ENCODE data around the gene SPATA6L. TPM values are rescaled to one million over a fixed set of nuclear protein-coding genes. Genes with fewer than 3 reads are reported as not detected.

SPATA6L gene
- total and polyA plus RNA-seq, 2 experiments from 2014 or later, result 1.7 to 1.9 TPM

GRCh38 chr9:4686112-4686511, 19.8 kb upstream of the SPATA6L start:
- Histone ChIP-seq H4K20me1 (replicated peaks; ENCODE audit: insufficient read depth) (peaks cover 3% of the 10 kb centered on the region), H3K4me2 (no peak overlapping the region), H3K4me1 (ENCODE audit: insufficient read depth) (peaks cover 4% of the 10 kb centered on the region; the same call in 1 of the 2 replicates), H3K27ac (ENCODE audit: low read depth) (no peak overlapping the region), H3F3A (replicated peaks; ENCODE audit: low read depth) (no peaks in the 10 kb centered on the region), H3K36me3 (ENCODE audit: insufficient read depth) (peaks cover 4% of the 10 kb centered on the region; the same call in 1 of the 2 replicates), H3K27me3 (ENCODE audit: insufficient read depth) (no peaks in the 10 kb centered on the region), H3K79me2 (replicated peaks; ENCODE audit: insufficient read depth) (peaks cover 42% of the 10 kb centered on the region), H3K4me3 (no peak overlapping the region), H2AFZ (no peak overlapping the region), H3K9me2 (ENCODE audit: insufficient read depth) (no peaks in the 10 kb centered on the region)
- Mint-ChIP-seq H3K27ac (no peak overlapping the region), H3K4me3 (no peak overlapping the region), H3K9me3 (no peaks in the 10 kb centered on the region), H3K4me1 (peaks cover 2% of the 10 kb centered on the region; the same call in 2 of the 3 replicates), H3K27me3 (ENCODE audit: insufficient read depth, low read depth, poor library complexity) (no peaks in the 10 kb centered on the region), H3K36me3 (ENCODE audit: low read depth) (peaks cover 20% of the 10 kb centered on the region; the same call in 2 of the 3 replicates)
- no peak for DNase-seq (ENCODE audit: low spot score)
- ATAC-seq, result no peak
- TF ChIP-seq CTCF (conservative IDR thresholded peaks at IDR 0.05; ENCODE audit: low read depth in 2 of 2), result no peak
- TF ChIP-seq EZH2phosphoT487 (IDR thresholded peaks at IDR 0.05; ENCODE audit: unreplicated experiment), result no peak
- TF ChIP-seq CREB1 (CRISPR knock-in tag; IDR thresholded peaks at IDR 0.05; ENCODE audit: low read depth), result no peak
- no peak for TF ChIP-seq STAT1 (IDR thresholded peaks at IDR 0.05; ENCODE audit: unreplicated experiment)
- no peak for TF ChIP-seq ZNF462 (CRISPR knock-in tag; IDR thresholded peaks at IDR 0.05)
- no peak for TF ChIP-seq ZNF114 (CRISPR knock-in tag; IDR thresholded peaks at IDR 0.05)
- TF ChIP-seq POLR2AphosphoS5 (IDR thresholded peaks at IDR 0.05; ENCODE audit: low read depth), result no peak
- no peak for TF ChIP-seq ZNF331 (CRISPR knock-in tag; IDR thresholded peaks at IDR 0.05; ENCODE audit: low read depth)
- no peak for TF ChIP-seq ETS1 (IDR thresholded peaks at IDR 0.05)
- TF ChIP-seq EZH2 (IDR thresholded peaks at IDR 0.05; ENCODE audit: low read depth, unreplicated experiment), result no peak
- TF ChIP-seq NANOG (IDR thresholded peaks at IDR 0.05; ENCODE audit: borderline replicate concordance), result no peak
- TF ChIP-seq JUNB (IDR thresholded peaks at IDR 0.05; ENCODE audit: unreplicated experiment), result no peak
- no peak for TF ChIP-seq REST (IDR thresholded peaks at IDR 0.05; ENCODE audit: unreplicated experiment)
